Keratinocyte (primary cell): ENCODE data around the gene VAV2. TPM values are rescaled to one million over a fixed set of nuclear protein-coding genes. Genes with fewer than 3 reads are reported as not detected.

Source experiments
- DNase-seq: peaks from one replicate; pipeline ENCODE4 v3.0.0-alpha.2; 2011; ENCODE audit warnings: low read depth, missing footprints, low spot score
- FAIRE-seq: peaks from 2 replicates; lab custom pipeline; 2011; peaks lifted over from hg19 to GRCh38; lab: Jason Lieb, UNC
- H2AFZ ChIP-seq: 2 replicates; pipeline ENCODE4 v1.6.0; 2012; ENCODE audit warnings: low read length, control low read depth, inconsistent platforms; ENCODE audit not compliant: control insufficient read depth
- H3K27ac ChIP-seq: 2 replicates; pipeline ENCODE4 v1.5.1; 2011; ENCODE audit warnings: low read length; ENCODE audit not compliant: control insufficient read depth, insufficient read depth
- H3K27me3 ChIP-seq: 3 replicates; pipeline ENCODE4 v1.6.0; 2011; ENCODE audit warnings: low read length; ENCODE audit not compliant: control insufficient read depth, insufficient read depth; ENCODE audit errors: extremely low read depth
- H3K36me3 ChIP-seq, 2 experiments: 2 replicates in 1 of 2; 3 replicates in 1 of 2; pipeline ENCODE4 v1.5.1; 2011; ENCODE audit warnings: low read length in 2 of 2, mild to moderate bottlenecking in 1 of 2; ENCODE audit not compliant: control insufficient read depth in 2 of 2, insufficient read depth in 2 of 2; ENCODE audit errors: extremely low read depth in 1 of 2
- H3K4me1 ChIP-seq: 3 replicates; pipeline ENCODE4 v1.5.1; 2011; ENCODE audit warnings: low read length; ENCODE audit not compliant: control insufficient read depth, insufficient read depth; ENCODE audit errors: extremely low read depth
- H3K4me2 ChIP-seq: 3 replicates; pipeline ENCODE4 v1.6.0; 2011; ENCODE audit warnings: low read depth, low read length; ENCODE audit not compliant: control insufficient read depth, insufficient read depth; ENCODE audit errors: extremely low read depth
- H3K4me3 ChIP-seq, 3 experiments: fragments of 200-600 bp in 1 of 3; sonication (generic) in 1 of 3; 2 replicates in 2 of 3; 3 replicates in 1 of 3; pipeline ENCODE4 v1.5.1; 2011 to 2016; ENCODE audit warnings: low read length in 3 of 3, mild to moderate bottlenecking in 3 of 3, control low read depth in 2 of 3, inconsistent platforms in 1 of 3, low read depth in 1 of 3, mixed read lengths in 1 of 3, mixed run types in 1 of 3, moderate library complexity in 1 of 3; ENCODE audit not compliant: control insufficient read depth in 2 of 3, insufficient read depth in 2 of 3; ENCODE audit errors: extremely low read depth in 1 of 3
- H3K79me2 ChIP-seq: 2 replicates; pipeline ENCODE4 v1.6.0; 2012; ENCODE audit warnings: low read length; ENCODE audit not compliant: control insufficient read depth, insufficient read depth
- H3K9ac ChIP-seq: 3 replicates; pipeline ENCODE4 v1.6.0; 2011; ENCODE audit warnings: low read length; ENCODE audit not compliant: control insufficient read depth, insufficient read depth; ENCODE audit errors: extremely low read depth
- H3K9me1 ChIP-seq: 3 replicates; pipeline ENCODE4 v1.6.0; 2011; ENCODE audit warnings: low read length; ENCODE audit not compliant: control insufficient read depth, insufficient read depth; ENCODE audit errors: extremely low read depth
- H3K9me3 ChIP-seq: 2 replicates; pipeline ENCODE4 v1.5.1; 2012; ENCODE audit warnings: low read depth, low read length; ENCODE audit not compliant: control insufficient read depth
- H4K20me1 ChIP-seq: 3 replicates; pipeline ENCODE4 v1.6.0; 2011; ENCODE audit warnings: low read length; ENCODE audit not compliant: control insufficient read depth, insufficient read depth; ENCODE audit errors: extremely low read depth
- CTCF ChIP-seq, 3 experiments: IDR thresholded peaks in 1 of 3; conservative IDR thresholded peaks in 1 of 3; optimal IDR thresholded peaks in 1 of 3; 2 replicates in 2 of 3; 3 replicates in 1 of 3; pipeline versions ENCODE3 to v1.5.1; 2011; ENCODE audit warnings: low read length in 3 of 3, mild to moderate bottlenecking in 3 of 3, moderate library complexity in 2 of 3, control low read depth in 1 of 3, inconsistent platforms in 1 of 3; ENCODE audit not compliant: insufficient read depth in 2 of 3; ENCODE audit errors: extremely low read depth in 1 of 3
- EZH2 ChIP-seq: IDR thresholded peaks from one replicate; pipeline ENCODE4 v1.6.1; 2012; ENCODE audit warnings: inconsistent platforms, mild to moderate bottlenecking, low read length, moderate library complexity
- dilution Hi-C: fragments of 300-500 bp; cut with MboI; formaldehyde crosslinking; loops from one replicate; pipeline ENCODE4 v1.7.0; 2020; ENCODE audit warnings: low sequenced_read_pairs; ENCODE audit not compliant: extremely low pct_ligation_motif_present
- polyA plus RNA-seq, 5 experiments: library from polyadenylated mRNA; depleted of rRNA in 3 of 5; stranded (reverse) in 3 of 5; stranded (forward) in 1 of 5; unstranded in 1 of 5; fragments of >200 nt; gene quantifications; 1 replicate in 1 of 5; 2 replicates in 3 of 5; 3 replicates in 1 of 5; pipeline versions ENCODE4 v1.2.1 to v1.2.3, GENCODE V29; 2011 to 2012; ENCODE audit warnings: missing spikeins in 2 of 5, low read depth in 1 of 5, low replicate concordance in 1 of 5

VAV2 gene
- polyA plus RNA-seq, 1 donor (not counting 4 experiments of a cell fraction or from before 2014, with no cell fraction given) = 16.4 TPM

GRCh38 chr9:133971121-133971951 lies 20.8 kb downstream of the VAV2 start:
- H3K9ac ChIP-seq = no peak overlapping the region
- peaks cover 93% of the 10 kb centered on the region for H3K79me2 ChIP-seq
- TF ChIP-seq CTCF (optimal IDR thresholded peaks at IDR 0.05 in 1 of 3, IDR thresholded peaks at IDR 0.05 in 1 of 3, conservative IDR thresholded peaks at IDR 0.05 in 1 of 3; ENCODE audit: extremely low read depth in 1 of 3, insufficient read depth in 2 of 3, low read length in 3 of 3) (no peak), EZH2 (no peak)
- FAIRE-seq (no peak), DNase-seq (no peak)
- H3K36me3 ChIP-seq = no peaks in the 10 kb centered on the region
- H3K27ac ChIP-seq = no peak overlapping the region
- H2AFZ ChIP-seq = no peak overlapping the region
- no peaks in the 10 kb centered on the region for H3K9me3 ChIP-seq
- H3K4me1 ChIP-seq = peaks cover 32% of the 10 kb centered on the region
- no peak overlapping the region for H3K4me2 ChIP-seq
- dilution Hi-C loops = no loop called here
- no peak overlapping the region for H3K4me3 ChIP-seq
- H4K20me1 ChIP-seq = peaks cover 83% of the 10 kb centered on the region
- H3K9me1 ChIP-seq = peaks cover 11% of the 10 kb centered on the region
- no peaks in the 10 kb centered on the region for H3K27me3 ChIP-seq

GRCh38 chr9:133970581-133971058 lies 21.5 kb downstream of the VAV2 start:
- FAIRE-seq = no peak
- no peak for DNase-seq
- Histone ChIP-seq H3K27me3 (no peaks in the 10 kb centered on the region), H3K4me1 (peaks cover 32% of the 10 kb centered on the region), H3K9me3 (no peaks in the 10 kb centered on the region), H4K20me1 (peaks cover 86% of the 10 kb centered on the region), H3K4me3 (no peak overlapping the region), H3K36me3 (no peaks in the 10 kb centered on the region), H3K79me2 (peaks cover 95% of the 10 kb centered on the region), H2AFZ (no peak overlapping the region), H3K9ac (no peak overlapping the region), H3K4me2 (no peak overlapping the region), H3K9me1 (peaks cover 14% of the 10 kb centered on the region), H3K27ac (no peak overlapping the region)
- dilution Hi-C loops = no loop called here
- TF ChIP-seq CTCF (optimal IDR thresholded peaks at IDR 0.05 in 1 of 3, IDR thresholded peaks at IDR 0.05 in 1 of 3, conservative IDR thresholded peaks at IDR 0.05 in 1 of 3; ENCODE audit: extremely low read depth in 1 of 3, insufficient read depth in 2 of 3, low read length in 3 of 3) = no peak
- no peak for TF ChIP-seq EZH2
